NT2/D1 (cell line): Measurements from ENCODE around the gene RCOR2.

Source experiments
- DNase-seq: peaks from one replicate; pipeline ENCODE4 v3.0.0-alpha.2; 2011; ENCODE audit warnings: low read depth, low spot score
- H3K27me3 ChIP-seq: 2 replicates; pipeline ENCODE4 v1.6.0; 2011; ENCODE audit warnings: mild to moderate bottlenecking; ENCODE audit not compliant: insufficient read length, insufficient read depth
- H3K36me3 ChIP-seq: 2 replicates; pipeline ENCODE4 v1.6.1; 2011; ENCODE audit warnings: mild to moderate bottlenecking, low read length, mixed read lengths; ENCODE audit not compliant: insufficient read depth, insufficient read length
- H3K4me1 ChIP-seq: 2 replicates; pipeline ENCODE4 v1.5.1; 2011; ENCODE audit not compliant: insufficient read depth, insufficient read length
- H3K4me3 ChIP-seq: 2 replicates; pipeline ENCODE4 v1.5.1; 2011; ENCODE audit warnings: low read depth; ENCODE audit not compliant: insufficient read length
- H3K9ac ChIP-seq: 2 replicates; pipeline ENCODE4 v1.6.0; 2011; ENCODE audit warnings: low read depth; ENCODE audit not compliant: insufficient read length
- H3K9me3 ChIP-seq: 2 replicates; pipeline ENCODE4 v1.5.1; 2011; ENCODE audit warnings: mild to moderate bottlenecking, low read length; ENCODE audit not compliant: insufficient read depth
- SUZ12 ChIP-seq: IDR thresholded peaks from 2 replicates; pipeline ENCODE4 v1.6.1; 2011; ENCODE audit not compliant: insufficient read length, insufficient read depth; ENCODE audit errors: extremely low read depth
- YY1 ChIP-seq: IDR thresholded peaks from 2 replicates; pipeline ENCODE4 v1.6.1; 2011; ENCODE audit not compliant: insufficient read length, insufficient read depth
- ZNF274 ChIP-seq: IDR thresholded peaks from 2 replicates; pipeline ENCODE4 v1.6.1; 2011; ENCODE audit warnings: mild to moderate bottlenecking, low read depth, low read length

The RCOR2 gene

DNA sequence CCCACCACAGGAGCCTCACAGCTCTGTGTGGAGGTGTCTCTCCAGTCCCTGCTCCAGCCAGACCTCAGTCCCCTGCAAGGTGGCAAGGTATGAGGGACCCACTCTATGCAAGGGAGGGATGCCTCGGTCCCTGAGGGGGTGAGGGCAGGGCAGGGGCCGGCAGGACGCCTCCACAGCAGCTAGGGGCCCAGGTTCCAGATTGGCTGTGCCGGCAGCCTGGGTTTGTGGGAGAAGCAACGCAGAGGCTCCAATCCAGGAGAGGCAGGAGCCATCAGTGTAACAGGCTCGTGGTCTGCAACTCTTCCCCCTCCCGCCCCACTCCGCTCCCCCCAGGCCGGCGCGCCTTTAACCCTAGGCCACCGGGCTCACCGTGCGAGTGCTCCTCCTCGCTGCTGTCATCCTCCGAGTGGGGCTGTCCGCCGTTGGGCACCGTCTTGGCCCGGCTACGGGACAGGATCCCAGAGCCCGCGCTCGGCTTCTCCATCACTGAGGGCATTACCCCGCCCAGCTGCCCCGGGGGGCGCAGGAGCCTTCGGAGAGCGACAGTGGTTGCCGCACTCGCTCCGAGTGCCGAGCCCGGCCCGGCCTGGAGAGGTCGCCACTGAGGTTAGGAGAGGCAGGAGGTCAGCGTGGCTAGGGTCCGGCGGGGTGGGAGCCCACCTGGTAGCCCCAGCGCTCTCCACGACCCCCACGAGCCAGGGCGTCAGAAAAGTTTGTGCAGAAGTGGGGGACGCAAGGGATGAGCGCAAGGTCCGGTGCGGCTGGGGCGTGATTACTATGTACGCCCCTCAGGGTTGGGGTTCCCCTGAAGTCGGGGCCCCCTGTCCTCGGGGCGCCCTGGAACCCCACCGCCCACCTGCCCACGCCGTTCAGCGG lies 765 bp downstream of the RCOR2 start:
- Histone ChIP-seq H3K9me3 (no peaks in the 10 kb centered on the region), H3K4me1 (peaks cover 15% of the 10 kb centered on the region), H3K27me3 (no peaks in the 10 kb centered on the region), H3K9ac (peak overlapping the region; percentile 97), H3K36me3 (peaks cover 32% of the 10 kb centered on the region), H3K4me3 (peak overlapping the region; percentile 94)
- TF ChIP-seq SUZ12 (no peak), YY1 (no peak), ZNF274 (no peak)
- peak; percentile 83 for DNase-seq

DNA sequence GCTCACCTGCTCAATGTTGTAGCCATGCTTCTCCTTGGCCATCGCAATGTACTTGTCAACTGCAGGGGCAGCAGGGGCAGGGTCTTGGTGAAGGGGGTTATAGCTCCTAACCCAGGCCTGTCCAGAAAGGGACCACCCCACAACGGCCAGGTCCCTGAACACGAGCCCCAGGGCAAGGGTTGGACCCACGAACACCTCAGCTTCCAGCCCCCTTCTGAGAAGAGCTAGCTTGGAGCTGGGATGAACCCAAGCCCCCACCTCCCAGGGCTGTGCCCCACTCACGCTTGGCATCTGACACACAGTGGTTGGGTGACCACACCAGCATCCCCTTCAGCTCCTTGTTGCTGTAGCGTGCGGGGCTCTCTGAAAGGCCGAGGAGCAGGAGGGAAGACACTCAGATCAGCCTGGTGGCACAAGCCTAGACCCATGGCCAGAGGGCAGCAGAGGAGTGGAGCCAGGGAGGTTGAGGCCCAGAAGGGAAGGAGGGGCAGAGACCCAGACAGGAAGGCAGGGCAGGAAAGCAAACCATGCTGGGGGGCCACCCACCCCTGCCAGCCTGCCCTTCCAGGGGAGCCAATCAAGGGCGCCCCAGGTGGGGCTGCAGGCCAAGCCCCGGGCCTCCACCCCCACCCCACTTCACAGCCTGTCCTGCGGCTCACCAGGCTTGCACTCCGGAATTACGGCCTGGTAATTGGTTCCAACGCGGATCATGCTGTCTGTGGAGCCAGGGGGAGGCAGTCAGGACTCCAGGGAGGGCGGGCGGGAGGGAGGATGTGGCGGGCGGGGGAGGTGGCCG lies 1.9 kb downstream of the RCOR2 start:
- TF ChIP-seq SUZ12 (no peak), YY1 (no peak), ZNF274 (no peak)
- H3K9ac ChIP-seq, result peak overlapping the region; percentile 97
- H3K36me3 ChIP-seq, result peaks cover 38% of the 10 kb centered on the region
- H3K27me3 ChIP-seq, result no peaks in the 10 kb centered on the region
- no peak for DNase-seq
- H3K4me3 ChIP-seq, result peak overlapping the region; percentile 94
- H3K4me1 ChIP-seq, result peaks cover 19% of the 10 kb centered on the region
- H3K9me3 ChIP-seq, result no peaks in the 10 kb centered on the region

DNA sequence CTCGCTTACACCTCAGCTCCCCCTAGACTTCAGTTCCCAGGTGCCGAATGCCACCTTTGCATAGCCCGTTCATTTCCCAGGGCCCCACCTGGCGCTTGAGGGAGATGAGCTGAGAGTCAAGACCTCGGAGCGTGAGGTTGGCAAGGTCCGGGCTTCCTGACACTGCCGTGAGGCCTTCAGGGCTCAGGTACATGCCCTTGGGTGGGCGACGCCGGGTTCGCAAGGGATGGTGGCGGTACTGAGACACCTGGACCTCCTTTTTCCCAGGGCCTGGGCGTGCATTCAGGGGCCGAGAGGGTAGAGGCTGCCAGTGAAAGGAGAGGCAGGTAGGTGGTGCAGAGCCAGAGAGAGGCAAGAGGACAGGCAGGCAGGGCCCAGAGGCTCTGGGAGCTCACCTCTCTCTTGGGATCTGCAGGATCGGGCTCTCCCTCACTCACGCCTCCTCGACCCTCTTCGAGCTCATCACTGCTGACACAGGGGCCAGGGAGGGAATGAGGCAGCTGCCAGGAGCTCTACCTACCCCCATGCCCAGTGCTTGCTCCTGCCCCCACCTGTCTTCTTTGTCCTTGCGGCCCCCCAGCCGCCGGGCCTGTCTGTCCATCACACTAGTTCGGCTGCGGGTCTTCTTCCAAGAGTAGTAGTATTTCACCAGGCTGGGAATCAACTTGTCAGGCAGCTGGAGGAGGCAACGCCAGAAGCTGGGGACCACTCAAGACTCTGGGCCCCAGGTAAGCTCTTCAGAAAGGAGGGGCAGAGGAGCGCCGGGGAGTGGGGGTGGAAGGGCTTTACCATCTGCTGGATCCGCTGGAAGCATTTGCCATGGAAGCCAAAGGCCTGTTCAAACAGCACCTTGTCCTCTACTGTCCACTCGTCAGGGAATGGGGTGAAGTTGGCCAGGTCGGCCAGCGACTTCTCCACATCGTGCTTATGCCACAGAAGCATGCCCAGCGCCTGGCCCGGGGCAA lies 2.8 kb downstream of the RCOR2 start:
- no peaks in the 10 kb centered on the region for H3K27me3 ChIP-seq
- H3K4me1 ChIP-seq, result peaks cover 22% of the 10 kb centered on the region
- H3K9ac ChIP-seq, result no peak overlapping the region
- no peaks in the 10 kb centered on the region for H3K9me3 ChIP-seq
- TF ChIP-seq SUZ12, result no peak
- TF ChIP-seq YY1, result no peak
- no peak for TF ChIP-seq ZNF274
- H3K4me3 ChIP-seq, result no peak overlapping the region
- no peak for DNase-seq
- H3K36me3 ChIP-seq, result peaks cover 40% of the 10 kb centered on the region

DNA sequence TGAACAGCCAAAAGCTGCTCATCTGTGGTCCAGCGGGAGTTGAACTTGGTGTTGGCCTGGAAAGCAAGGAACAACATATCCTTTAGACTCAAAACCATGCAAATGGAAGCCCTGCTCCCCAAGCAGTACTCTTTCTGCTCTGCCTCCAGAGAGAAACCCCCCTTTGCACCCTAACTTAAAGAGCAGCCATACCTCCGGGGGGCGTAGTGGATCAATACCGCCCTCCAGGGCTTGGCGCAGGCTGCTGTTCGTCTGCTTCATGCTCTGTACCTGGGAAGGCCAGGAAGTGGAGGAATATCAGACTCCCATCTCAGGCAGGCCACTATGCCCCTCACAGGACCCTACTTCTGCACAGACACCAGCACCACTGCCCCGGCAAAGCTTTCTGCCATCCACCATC lies 4.3 kb downstream of the RCOR2 start:
- Histone ChIP-seq H3K9me3 (no peaks in the 10 kb centered on the region), H3K4me3 (no peak overlapping the region), H3K36me3 (peaks cover 54% of the 10 kb centered on the region), H3K27me3 (no peaks in the 10 kb centered on the region), H3K9ac (no peak overlapping the region), H3K4me1 (peaks cover 37% of the 10 kb centered on the region)
- DNase-seq, result no peak
- TF ChIP-seq YY1, result no peak
- no peak for TF ChIP-seq ZNF274
- no peak for TF ChIP-seq SUZ12

DNA sequence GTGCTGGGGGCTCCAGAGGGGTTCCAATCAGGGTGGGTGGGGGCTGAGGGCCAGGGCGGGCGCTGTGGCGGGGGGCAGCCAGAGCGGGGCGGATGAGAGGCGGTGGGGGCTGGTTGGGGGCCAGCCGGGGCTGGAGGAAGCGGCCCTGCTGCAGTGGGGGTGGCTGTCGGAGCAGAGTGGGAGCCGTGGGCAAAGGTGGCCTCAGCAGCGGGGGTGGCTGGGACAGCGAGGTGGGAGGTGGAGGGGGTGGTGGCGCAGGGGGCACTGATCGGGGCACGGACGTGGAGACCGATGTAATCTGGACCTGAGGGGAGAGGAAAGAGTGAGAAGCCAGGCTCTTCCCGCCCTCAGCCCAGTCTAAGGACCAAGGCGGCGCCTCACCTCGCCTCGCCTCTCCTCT lies 5.1 kb downstream of the RCOR2 start:
- Histone ChIP-seq H3K36me3 (peaks cover 62% of the 10 kb centered on the region), H3K9ac (no peak overlapping the region)

DNA sequence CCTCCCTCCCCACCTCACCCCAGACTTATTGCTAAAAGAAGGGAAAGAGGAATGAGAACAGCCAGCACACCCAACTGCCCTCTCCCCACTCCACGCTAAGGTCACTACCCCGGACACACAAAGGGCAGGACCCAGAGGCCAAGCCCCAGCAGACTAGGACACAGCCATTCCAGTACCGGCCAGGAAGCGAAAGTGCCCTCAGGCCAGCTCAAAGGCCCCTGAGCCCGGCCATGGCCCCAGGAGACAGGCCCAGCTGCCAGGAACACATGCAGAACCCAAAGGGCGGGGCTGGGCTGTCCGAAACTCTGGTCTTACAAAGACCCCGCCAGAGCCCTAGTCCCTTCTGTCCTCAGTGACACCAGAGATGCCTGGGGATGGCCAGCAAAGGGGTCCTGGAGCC lies 5.5 kb downstream of the RCOR2 start:
- Histone ChIP-seq H3K9ac (no peak overlapping the region), H3K36me3 (peaks cover 65% of the 10 kb centered on the region), H3K27me3 (no peaks in the 10 kb centered on the region), H3K9me3 (no peaks in the 10 kb centered on the region), H3K4me1 (peaks cover 45% of the 10 kb centered on the region), H3K4me3 (no peak overlapping the region)
- DNase-seq, result no peak
- TF ChIP-seq YY1 (no peak), SUZ12 (no peak)

More for the DNA sequence above, 5.1 kb downstream of the RCOR2 start:
- DNase-seq, result no peak
- Histone ChIP-seq H3K9me3 (no peaks in the 10 kb centered on the region), H3K4me1 (peaks cover 43% of the 10 kb centered on the region), H3K4me3 (no peak overlapping the region), H3K27me3 (no peaks in the 10 kb centered on the region)
- TF ChIP-seq ZNF274 (no peak), YY1 (no peak), SUZ12 (no peak)
